GM21717 (cell line): ENCODE measurements around the gene IFFO2.
"Not testable (repeated sequence)": the region's sequence is repeated elsewhere in the genome, so short reads cannot be mapped to it uniquely, and the experiment has no call there.

Experiments used
- ATAC-seq: cut with Tn5 transposase; IDR thresholded peaks from one replicate; pipeline ENCODE4 v1.9.1; 2021; ENCODE audit warnings: mild to moderate bottlenecking, moderate library complexity; ENCODE audit not compliant: unreplicated experiment

The IFFO2 gene

GRCh38 chr1:18900303-18900841 is 56.1 kb downstream of the IFFO2 start:
- ATAC-seq: no peak

- ATAC-seq: no peak
Measured at GRCh38 chr1:18899363-18900049, 57.0 kb downstream of the IFFO2 start.

GRCh38 chr1:18898567-18898966 is 57.9 kb downstream of the IFFO2 start:
- no peak for ATAC-seq

- ATAC-seq: no peak
Measured at GRCh38 chr1:18895317-18895716, 61.2 kb downstream of the IFFO2 start.

GRCh38 chr1:18893120-18893519 is 63.4 kb downstream of the IFFO2 start:
- no peak for ATAC-seq

- not testable (repeated sequence) for ATAC-seq
Measured at GRCh38 chr1:18891858-18892257, 64.6 kb downstream of the IFFO2 start.

GRCh38 chr1:18891426-18891780 is 65.1 kb downstream of the IFFO2 start:
- ATAC-seq: no peak

GRCh38 chr1:18890706-18891425 is 65.6 kb downstream of the IFFO2 start:
- ATAC-seq: no peak

- no peak for ATAC-seq
Measured at GRCh38 chr1:18886003-18886335, 70.5 kb downstream of the IFFO2 start.

- no peak for ATAC-seq
Measured at GRCh38 chr1:18885311-18886002, 71.0 kb downstream of the IFFO2 start.

GRCh38 chr1:18884727-18885126 is 71.7 kb downstream of the IFFO2 start:
- ATAC-seq: no peak

GRCh38 chr1:18884419-18884717 is 72.1 kb downstream of the IFFO2 start:
- ATAC-seq: no peak

- no peak for ATAC-seq
Measured at GRCh38 chr1:18883636-18884418, 72.6 kb downstream of the IFFO2 start.

- no peak for ATAC-seq
Measured at GRCh38 chr1:18883079-18883478, 73.4 kb downstream of the IFFO2 start.

GRCh38 chr1:18882486-18882885 is 74.0 kb downstream of the IFFO2 start:
- ATAC-seq: no peak

- ATAC-seq: no peak
Measured at GRCh38 chr1:18881642-18882431, 74.6 kb downstream of the IFFO2 start.

GRCh38 chr1:18881164-18881563 is 75.3 kb downstream of the IFFO2 start:
- ATAC-seq: no peak

GRCh38 chr1:18880585-18880984 is 75.9 kb downstream of the IFFO2 start:
- ATAC-seq: no peak

- ATAC-seq: no peak
Measured at GRCh38 chr1:18879791-18880309, 76.6 kb downstream of the IFFO2 start.

- no peak for ATAC-seq
Measured at GRCh38 chr1:18879215-18879790, 77.2 kb downstream of the IFFO2 start.
